HG03025 (cell line): ENCODE data around the gene AUTS2.
A peak's percentile ranks its signal among the peaks of the same experiment; 100 is the strongest.

Source experiments
- ATAC-seq: cut with Tn5 transposase; IDR thresholded peaks from one replicate; pipeline ENCODE4 v1.9.1; 2021; ENCODE audit warnings: mild to moderate bottlenecking, moderate library complexity; ENCODE audit not compliant: unreplicated experiment, low FRiP score

Gene AUTS2

DNA sequence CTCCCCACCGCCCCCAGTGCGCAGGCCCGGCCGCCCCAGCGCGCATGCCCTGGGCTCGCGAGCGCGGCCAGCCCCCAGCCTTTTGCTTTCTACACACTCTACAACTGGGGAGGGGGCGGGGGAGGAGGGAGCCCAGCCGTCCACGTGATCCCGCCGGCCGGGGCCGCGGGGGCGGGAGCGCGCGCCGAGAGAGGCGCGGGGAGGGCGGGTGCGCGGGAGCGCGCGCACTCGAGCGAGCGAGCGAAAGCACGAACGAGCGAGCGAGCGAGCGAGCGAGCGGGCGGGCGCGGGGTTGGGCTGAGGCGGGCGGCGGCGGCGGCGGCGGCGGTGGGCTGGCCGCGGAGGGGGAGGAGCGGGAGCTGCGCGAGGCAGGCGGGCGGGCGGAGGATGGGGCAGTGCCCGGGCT lies at the start of gene AUTS2:
Gene AUTS2, plus strand, starts transcription at position 395 of the 406 bp plus-strand sequence. CDS start 1,179 bp downstream, outside the sequence.
- ATAC-seq: peak; percentile 53

- no peak for ATAC-seq
Observed at GRCh38 chr7:69550991-69551390, 47.3 kb upstream of the AUTS2 start.

- no peak for ATAC-seq
Observed at GRCh38 chr7:69553190-69553589, 45.1 kb upstream of the AUTS2 start.

DNA sequence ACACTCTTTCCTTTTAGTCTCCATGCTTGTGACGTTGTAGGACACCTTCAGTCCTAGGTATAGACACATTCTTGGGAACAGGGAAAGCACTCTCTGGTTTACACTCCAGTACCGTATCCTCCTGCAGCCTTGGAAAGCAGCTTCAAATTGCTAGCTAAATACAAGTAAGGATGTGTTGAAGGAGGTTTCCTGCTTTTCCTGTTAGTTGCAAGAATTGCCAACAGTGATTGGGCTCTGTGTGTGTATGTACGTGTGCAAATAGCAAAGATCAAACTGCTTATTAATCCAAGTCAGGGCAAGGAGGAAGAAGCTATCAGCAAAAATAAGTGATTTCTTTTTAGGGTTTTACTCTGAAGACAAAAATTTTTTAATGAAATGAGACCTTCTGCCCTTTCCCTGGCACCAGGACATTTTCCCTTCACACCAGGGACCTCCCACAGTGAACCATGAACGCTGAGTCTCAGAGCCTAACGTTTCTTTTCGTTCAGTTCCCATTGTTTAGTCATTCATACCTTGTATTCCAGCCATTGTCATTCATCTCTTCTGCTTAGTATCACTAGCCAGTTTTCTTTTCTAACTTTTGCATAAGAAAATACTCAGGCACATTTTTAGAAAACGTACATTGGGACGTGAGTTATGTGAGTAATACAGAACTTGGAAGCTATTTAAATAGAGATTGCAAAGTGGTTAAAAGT lies 36.9 kb upstream of the AUTS2 start:
- no peak for ATAC-seq

- ATAC-seq: no peak
Observed at GRCh38 chr7:69564454-69565417, 33.5 kb upstream of the AUTS2 start.

DNA sequence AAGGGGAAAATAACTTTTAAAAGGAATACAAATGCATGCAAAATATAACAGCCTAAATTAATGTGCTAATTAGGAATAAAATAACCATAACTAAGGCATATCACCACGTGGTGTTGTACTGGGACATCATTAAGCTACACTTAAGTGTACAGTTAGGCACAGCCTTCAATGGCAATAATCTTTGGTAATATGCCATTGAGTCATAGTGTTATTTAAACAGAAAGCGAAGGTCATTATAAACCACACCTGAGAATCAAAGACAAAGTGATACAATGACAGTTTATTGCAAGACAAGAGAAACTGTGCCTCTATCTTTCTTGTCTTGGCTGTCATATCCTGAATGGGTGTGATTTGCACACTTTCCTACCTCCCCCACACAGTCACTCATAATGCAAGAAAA lies 30.5 kb upstream of the AUTS2 start:
- ATAC-seq: no peak

- ATAC-seq: no peak
Observed at GRCh38 chr7:69568266-69568665, 30.0 kb upstream of the AUTS2 start.

DNA sequence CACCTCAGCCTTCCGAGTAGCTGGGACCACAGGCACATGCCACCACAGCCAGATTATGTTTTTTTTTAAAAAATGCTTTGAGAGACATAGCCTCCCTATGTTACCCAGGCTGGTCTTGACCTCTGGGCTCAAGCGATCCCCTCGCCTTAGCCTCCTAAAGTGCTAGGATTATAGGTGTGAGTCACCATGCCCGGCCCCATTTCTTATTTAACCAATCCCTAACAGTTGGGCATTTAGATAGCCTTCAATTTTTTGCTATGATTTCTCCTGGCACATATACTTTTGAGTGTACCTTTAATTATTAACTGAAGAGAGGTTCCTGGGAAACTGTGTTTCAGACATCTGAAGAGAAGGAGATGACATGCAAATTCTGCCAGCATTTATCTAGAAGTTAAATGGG lies 22.6 kb upstream of the AUTS2 start:
- no peak for ATAC-seq

DNA sequence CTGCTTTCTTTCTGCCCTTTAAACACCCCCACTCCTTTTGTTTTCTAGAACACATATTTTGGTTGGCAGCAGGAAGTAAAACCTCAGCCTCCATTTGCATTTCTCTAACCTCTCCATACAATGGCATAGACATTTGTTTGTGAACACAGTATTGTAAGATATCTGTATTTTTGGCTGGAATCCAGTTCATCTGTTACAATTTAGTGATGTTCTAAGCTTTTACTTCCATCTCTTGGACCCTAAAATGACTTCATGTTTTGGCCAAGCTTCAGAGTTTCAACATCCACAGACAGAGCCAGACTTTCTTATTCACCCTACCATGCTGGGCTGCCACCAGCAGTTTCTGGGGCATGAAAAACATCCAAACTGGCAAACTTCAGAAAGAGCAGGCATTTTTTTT lies 21.1 kb upstream of the AUTS2 start:
- ATAC-seq: no peak

DNA sequence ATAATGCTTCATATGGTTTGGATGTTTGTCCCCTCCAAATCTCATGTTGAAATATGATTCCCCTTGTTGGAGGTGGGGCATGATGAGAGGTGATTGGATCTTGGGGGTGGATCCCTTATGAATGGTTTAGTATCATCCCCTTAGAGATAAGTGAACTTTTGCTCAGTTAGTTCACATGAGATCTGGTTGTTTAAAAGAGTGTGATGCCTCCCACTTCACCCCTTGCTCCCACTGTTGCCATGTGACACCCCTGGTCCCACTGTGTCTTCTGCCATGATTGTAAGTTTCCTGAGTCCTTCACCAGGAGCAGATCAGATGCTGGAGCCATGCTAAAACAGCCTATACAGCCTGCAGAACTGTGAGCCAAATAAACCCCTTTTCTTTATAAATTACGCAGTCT lies 13.1 kb upstream of the AUTS2 start:
- ATAC-seq: no peak

- no peak for ATAC-seq
Observed at GRCh38 chr7:69586321-69586720, 12.0 kb upstream of the AUTS2 start.

DNA sequence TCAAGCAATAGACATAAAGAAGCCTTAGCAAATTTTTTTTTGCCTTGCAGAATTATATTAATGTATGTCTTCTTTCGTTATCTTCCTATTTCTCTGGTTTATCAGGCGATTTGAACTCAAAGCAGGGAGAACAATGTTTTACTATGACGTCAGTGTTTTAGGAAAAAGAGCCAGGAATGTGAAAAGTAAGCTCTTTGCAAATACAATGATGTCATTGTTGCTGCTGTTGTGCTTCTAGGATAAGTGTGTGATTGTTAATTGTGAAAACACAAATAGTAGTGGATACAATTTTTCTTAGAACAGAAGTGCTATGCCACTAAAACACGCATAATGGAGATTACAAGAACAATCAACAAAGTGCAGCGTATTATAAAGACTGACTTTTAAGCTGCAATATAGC lies 9.5 kb upstream of the AUTS2 start:
- ATAC-seq: no peak

DNA sequence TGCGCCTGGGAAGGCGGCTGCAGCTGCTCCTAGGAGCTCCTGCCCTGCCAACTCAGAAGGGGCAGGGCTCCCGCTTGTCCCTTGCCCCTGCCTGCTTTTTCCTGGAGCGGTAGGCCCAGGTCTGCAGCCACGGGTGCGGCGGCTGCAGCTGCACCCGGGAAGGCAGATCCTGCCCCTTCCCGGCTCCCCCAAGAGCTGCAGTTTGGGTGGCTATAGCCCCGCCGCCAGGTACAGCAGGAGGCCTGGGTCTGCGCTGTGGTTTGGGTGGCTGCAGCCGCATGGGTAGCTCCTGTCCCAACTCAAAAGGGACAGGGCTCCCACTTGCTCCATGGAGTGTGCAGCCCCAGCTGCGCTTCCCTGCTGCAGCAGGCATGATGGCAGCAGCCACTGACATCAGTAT lies 6.5 kb upstream of the AUTS2 start:
- no peak for ATAC-seq

DNA sequence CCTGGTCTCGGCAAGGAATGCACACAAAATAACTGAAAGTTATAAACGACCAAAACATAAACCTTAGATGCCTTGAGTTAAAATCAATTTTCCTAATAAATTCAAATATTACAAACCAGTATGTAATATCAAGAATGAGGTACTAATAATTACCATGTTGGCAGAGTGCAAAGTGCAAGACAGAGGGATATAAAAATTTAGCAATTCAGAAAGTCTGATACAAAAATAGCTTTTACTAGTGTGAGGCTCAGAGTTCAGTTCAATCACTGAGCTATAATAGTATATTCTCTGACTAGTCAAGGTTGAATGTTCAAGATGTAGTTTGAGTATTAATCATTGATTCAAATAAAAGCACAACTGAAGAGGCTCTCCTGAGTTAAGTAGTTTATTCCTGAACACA lies 4.8 kb upstream of the AUTS2 start:
- no peak for ATAC-seq

DNA sequence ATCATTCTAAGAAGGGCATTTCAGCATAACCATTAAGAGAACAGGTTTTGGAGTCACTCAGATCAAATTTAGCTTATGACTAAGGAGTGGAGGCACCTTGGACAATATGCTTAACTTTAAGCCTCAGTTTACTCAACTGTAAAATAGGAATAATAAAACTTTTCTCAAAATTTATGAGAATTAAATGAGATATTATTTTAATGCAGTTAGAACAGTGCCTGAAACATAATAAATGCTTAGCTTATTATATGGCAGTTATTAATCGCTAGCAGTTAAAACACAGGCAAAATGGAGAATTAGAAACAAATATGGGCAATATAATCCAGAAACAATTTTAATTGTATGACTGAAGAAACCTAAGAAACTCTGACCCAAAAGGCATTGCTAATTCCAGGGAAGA lies 2.9 kb upstream of the AUTS2 start:
- no peak for ATAC-seq

DNA sequence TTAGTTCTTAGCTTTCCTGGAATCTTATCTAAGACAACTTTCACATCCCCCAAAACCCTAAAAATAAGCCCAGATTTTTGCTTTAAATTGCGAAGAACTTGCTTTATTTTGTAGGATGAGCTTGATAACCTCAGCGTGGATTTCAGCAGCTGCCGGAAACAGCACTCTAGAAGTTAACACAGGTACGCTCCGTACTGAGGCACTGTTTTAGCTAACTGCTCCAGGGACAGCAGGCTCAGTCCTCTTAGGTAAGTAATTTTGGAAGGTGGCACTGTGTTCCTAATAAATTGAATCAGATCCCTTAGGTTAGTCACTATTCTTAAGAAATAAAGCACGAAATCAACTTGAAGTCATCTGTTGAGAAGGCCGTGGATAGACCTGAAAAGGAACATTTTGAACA lies 2.2 kb upstream of the AUTS2 start:
- ATAC-seq: no peak

- ATAC-seq: no peak
Observed at GRCh38 chr7:69596723-69597277, 1.5 kb upstream of the AUTS2 start.

DNA sequence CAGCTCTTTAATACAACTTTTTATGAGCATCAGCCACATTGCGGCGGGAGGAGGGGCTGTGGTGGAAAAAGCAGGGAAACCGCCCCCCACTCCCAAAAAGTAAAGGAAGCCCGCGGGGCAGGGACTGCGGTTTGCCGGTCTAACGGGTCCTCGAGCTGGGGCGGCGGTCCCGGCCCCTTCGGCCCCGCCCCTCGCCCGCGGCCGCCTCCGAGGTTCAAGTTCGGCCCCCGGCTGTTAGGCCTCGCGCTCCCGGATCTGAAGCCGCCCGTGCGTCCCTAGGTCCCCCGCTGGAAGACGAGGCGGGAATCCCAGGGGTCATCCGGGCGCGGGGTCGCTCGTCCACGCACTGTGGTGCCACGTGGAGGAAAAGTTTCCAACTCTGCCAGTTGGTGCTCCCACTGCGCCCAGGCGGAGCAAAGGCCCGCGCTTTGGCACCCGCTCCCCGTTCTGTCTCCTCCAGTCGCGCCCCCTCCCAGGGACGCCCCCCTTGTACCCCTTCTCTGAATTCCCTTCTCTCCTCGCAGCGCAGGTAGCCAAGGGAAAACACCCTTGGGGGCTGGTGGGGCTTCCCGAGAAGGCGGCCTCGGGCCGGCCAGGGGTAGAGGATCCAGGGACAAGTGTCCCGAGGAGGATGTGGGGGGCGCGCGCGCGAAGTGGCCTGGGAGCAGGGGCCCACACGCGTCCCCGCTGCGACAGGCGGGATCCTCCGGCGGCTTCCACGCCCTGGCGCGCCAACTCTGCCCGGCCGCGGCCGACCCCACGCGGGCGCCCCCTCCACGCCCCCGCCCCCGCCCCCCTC lies 798 bp upstream of the AUTS2 start:
- ATAC-seq: peak; percentile 11

DNA sequence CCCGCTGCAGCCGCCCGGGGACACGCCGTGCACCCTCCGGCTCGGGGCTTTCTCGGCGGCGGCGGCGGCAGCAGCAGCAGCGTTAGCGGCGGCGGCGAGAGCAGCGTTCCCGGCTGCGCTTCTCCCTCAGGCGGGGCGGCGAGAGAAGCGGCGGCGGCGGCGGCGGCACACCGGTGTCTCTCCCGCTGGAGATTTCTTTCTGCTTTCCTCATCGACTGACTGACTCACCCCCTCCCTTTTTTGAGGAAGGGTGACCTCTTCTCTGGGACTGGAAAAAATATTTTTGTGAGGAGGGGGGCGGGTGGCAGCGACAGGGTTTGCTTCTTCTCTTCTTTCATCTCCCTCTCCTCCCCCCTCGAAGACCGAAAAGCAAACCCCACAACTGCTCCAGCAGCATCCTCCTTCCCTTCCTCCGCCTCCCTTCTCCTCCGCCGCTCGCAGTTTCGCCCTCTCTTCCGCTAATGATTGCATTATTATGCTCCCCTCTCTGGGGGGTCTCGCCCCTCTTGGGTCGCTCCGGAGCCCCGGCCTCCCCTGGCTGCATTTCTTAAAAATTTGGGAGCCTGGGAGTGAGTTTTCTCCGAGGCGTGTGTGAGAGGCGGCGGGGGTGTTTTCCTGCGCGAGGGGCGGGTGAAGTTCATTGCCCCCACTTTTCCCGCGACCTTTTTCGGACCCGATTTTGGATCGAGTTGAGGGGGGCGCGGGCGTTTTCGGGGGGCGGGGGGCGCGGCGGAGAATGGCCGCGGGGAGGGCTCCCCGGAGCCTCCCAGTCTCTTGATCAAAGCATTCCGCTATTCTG lies 411 bp downstream of the AUTS2 start:
- no peak for ATAC-seq
